LNCaP clone FGC (cell line): ENCODE data around the gene FAM98A.

Source experiments
- DNase-seq: peaks from one replicate; pipeline ENCODE4 v3.0.0-alpha.2; 2011; ENCODE audit warnings: low read depth
- H3K4me3 ChIP-seq: 2 replicates; pipeline ENCODE4 v1.5.1; 2011; ENCODE audit warnings: mild to moderate bottlenecking, low read depth, low read length, control low read depth
- CTCF ChIP-seq: IDR thresholded peaks from 2 replicates; pipeline ENCODE4 v1.5.1; 2012; ENCODE audit warnings: mild to moderate bottlenecking; ENCODE audit not compliant: control insufficient read depth, insufficient read depth; ENCODE audit errors: extremely low read depth

Gene FAM98A

GRCh38 chr2:33607905-33608304, 8.8 kb upstream of the FAM98A start:
- TF ChIP-seq CTCF = no peak
- no peak for DNase-seq

DNA sequence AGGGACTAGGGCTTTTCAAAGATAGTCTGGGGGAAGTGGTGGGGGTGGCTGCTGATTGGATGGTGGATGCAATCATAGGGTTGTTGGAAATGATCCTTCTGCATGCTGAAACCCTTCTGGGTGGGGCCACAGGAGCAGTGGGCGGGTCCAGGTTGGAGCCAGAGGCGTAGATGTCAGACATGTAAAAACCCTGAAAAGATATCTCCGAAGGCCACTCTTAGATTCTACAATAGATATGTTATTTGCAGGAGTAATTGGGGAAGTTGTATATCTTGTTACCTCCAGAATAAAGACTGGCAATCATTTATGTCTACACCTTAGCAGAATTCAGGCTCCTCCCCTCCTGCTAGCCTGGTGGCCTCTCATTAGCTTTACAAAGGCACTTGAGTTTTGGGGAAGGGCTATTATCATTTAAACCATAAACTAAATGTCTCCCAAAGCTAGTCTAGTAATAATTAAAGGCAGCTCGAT, 8.2 kb upstream of the FAM98A start:
- no peak for DNase-seq
- H3K4me3 ChIP-seq = no peak overlapping the region
- no peak for TF ChIP-seq CTCF

More at GRCh38 chr2:33607905-33608304, 8.8 kb upstream of the FAM98A start:
- H3K4me3 ChIP-seq = no peak overlapping the region

DNA sequence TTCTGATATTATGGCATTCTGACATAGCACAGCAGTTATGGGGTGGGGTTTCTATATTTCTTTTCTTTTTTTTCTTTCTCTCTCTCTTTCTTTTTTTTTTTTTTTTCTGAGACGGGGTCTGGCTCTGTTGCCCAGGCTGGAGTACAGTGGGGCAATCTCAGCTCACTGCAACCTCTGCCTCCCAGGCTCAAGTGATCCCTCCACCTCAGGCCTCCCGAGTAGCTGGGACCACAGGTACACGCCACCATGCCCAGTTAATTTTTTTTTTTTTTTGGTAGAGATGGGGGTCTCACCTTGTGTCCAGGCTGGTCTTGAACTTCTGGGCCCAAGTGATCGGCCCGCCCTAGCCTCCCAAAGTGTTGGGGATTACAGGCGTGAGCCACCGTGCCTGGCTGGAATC, 7.5 kb upstream of the FAM98A start:
- DNase-seq = no peak
- no peak for TF ChIP-seq CTCF
- H3K4me3 ChIP-seq = no peak overlapping the region

DNA sequence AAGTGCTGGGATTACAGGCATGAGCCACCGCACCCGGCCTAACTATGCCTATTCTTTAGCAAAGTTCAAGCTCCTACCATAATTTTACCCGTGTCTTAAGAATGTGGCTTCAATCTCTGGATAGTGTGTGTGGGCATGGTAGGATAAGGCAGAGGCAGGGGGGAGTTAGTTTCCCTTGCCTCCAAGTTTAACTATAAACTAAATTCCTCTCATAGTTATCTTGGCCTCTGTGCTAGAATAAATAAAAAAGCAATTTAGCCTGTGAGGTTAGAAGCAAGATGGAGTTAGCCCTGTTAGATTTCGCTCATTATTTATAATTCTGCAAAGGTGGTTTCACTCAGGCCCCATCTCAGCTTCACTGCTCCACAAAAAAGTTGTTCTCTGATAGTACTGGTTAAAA, 7.0 kb upstream of the FAM98A start:
- TF ChIP-seq CTCF = no peak
- DNase-seq = no peak
- no peak overlapping the region for H3K4me3 ChIP-seq

GRCh38 chr2:33605056-33605455, 6.0 kb upstream of the FAM98A start:
- no peak for TF ChIP-seq CTCF
- no peak for DNase-seq

DNA sequence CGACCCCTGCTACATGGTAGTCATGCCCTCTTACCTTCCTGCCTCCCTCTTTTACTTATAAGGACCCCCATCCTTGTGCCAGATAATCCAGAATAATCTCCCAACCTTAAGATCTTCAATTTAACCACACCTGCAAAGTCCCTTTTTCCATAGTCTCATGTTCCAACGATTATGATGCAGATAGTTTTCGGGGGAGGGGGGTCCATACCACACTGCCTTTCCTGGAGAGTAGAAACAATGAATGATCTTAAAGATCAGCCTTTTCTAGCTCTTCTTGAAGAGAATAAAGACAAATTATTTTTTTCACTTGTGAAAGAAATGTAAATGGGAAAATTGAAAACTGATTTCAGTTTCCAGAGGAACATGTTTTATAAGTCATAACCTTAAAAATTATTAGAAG, 4.3 kb upstream of the FAM98A start:
- DNase-seq = no peak
- no peak overlapping the region for H3K4me3 ChIP-seq
- no peak for TF ChIP-seq CTCF

More at GRCh38 chr2:33605056-33605455, 6.0 kb upstream of the FAM98A start:
- H3K4me3 ChIP-seq = no peak overlapping the region

GRCh38 chr2:33602201-33602830, 3.2 kb upstream of the FAM98A start:
- no peak for TF ChIP-seq CTCF
- no peak overlapping the region for H3K4me3 ChIP-seq
- DNase-seq = no peak
